ENCODE results near the gene MAST4. TPM values are rescaled to one million over a fixed set of nuclear protein-coding genes. Genes with fewer than 3 reads are reported as not detected.
A peak's percentile ranks its signal among the peaks of the same experiment; 100 is the strongest.

The MAST4 gene
- total and polyA plus RNA-seq, 7 experiments from 2014 or later, result 11.3 to 39.0 (median 28.3) TPM

GRCh38 chr5:67030289-67031056, 434.3 kb downstream of the MAST4 start:
- peaks cover 16 to 80% (median 63%) of the 10 kb centered on the region in 7 donors for H3K4me1 Mint-ChIP-seq
- ATAC-seq, result no peak
- CTCF ChIA-PET, result no interaction called here

GRCh38 chr5:67031057-67031443, 434.9 kb downstream of the MAST4 start:
- intact Hi-C loops (cut with micrococcal nuclease), result loop anchor here in 1 of 2 donors (2.0 kb wide), 1 partner anchor 16 kb away; no protein-coding TSS in a partner anchor
- CTCF ChIA-PET, result interaction anchor here (0.5 kb wide), 1 partner anchor 17 kb away, joined by 3 read pairs; no protein-coding TSS in a partner anchor

More at GRCh38 chr5:67030289-67031056, 434.3 kb downstream of the MAST4 start:
- no peak overlapping the region for H3K4me3 ChIP-seq (ENCODE audit: low read length)
- no peaks in the 10 kb centered on the region for H3K36me3 ChIP-seq (ENCODE audit: control insufficient read depth in 2 of 3, insufficient read depth in 3 of 3, low read length in 3 of 3)
- POLR2A ChIA-PET, result no interaction called here
- Mint-ChIP-seq H3K27ac (peak overlapping the region in 2 of 9 donors; percentile 2 to 37), H3K4me3 (no peak overlapping the region), H3K36me3 (peaks cover 0 to 25% (median 13%) of the 10 kb centered on the region in 5 donors), H3K27me3 (no peaks in the 10 kb centered on the region), H3K9me3 (peaks cover 0 to 9% (median 0%) of the 10 kb centered on the region in 11 donors)
- intact Hi-C loops (cut with micrococcal nuclease), result loop anchor here in 1 of 2 donors (2.0 kb wide), 1 partner anchor 16 kb away; no protein-coding TSS in a partner anchor
- H3K27me3 ChIP-seq (ENCODE audit: control insufficient read depth in 2 of 2, insufficient read depth in 2 of 2, low read length in 2 of 2), result peaks cover 0 to 3% of the 10 kb centered on the region in 2 donors
- H3K27ac ChIP-seq (ENCODE audit: low read depth, low read length), result no peak overlapping the region
- H3K9me3 ChIP-seq (ENCODE audit: control insufficient read depth in 2 of 3, low read length in 3 of 3), result no peaks in the 10 kb centered on the region
- DNase-seq, result no peak
- no peaks in the 10 kb centered on the region for H3K4me1 ChIP-seq (ENCODE audit: control insufficient read depth in 2 of 2, insufficient read depth in 2 of 2, low read length in 2 of 2)

DNA sequence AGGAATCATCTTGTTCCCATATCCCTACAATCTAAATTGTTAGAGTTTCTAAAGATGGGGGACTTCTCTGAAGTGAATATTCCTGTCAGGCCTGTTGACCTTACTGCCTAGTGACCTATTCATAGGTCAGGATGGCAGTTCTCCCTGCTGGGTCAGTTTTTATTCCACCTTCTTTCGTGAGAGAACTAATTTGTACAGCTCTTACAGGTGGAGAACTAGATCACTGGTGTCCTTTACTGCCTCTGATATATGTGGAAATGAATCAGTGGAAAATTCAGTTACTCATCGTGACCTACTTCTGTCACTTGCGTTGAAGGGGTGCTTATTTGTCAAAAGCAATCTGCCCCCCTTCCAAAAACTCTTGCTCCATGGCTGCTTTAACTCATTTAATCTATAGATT, 435.5 kb downstream of the MAST4 start:
- no peak for ATAC-seq
- H3K27ac Mint-ChIP-seq, result peak overlapping the region in 1 of 9 donors; percentile 37

More at GRCh38 chr5:67031057-67031443, 434.9 kb downstream of the MAST4 start:
- DNase-seq (no peak), ATAC-seq (no peak)
- POLR2A ChIA-PET, result no interaction called here
- no peak overlapping the region for H3K4me3 ChIP-seq (ENCODE audit: low read length)
- no peaks in the 10 kb centered on the region for H3K36me3 ChIP-seq (ENCODE audit: control insufficient read depth in 2 of 3, insufficient read depth in 3 of 3, low read length in 3 of 3)
- Mint-ChIP-seq H3K27me3 (no peaks in the 10 kb centered on the region), H3K4me3 (no peak overlapping the region), H3K36me3 (peaks cover 0 to 26% (median 13%) of the 10 kb centered on the region in 5 donors), H3K27ac (peak overlapping the region in 1 of 9 donors; percentile 9), H3K9me3 (peaks cover 0 to 9% (median 0%) of the 10 kb centered on the region in 11 donors), H3K4me1 (peaks cover 19 to 84% (median 67%) of the 10 kb centered on the region in 7 donors)
- H3K4me1 ChIP-seq (ENCODE audit: control insufficient read depth in 2 of 2, insufficient read depth in 2 of 2, low read length in 2 of 2), result no peaks in the 10 kb centered on the region
- H3K9me3 ChIP-seq (ENCODE audit: control insufficient read depth in 2 of 3, low read length in 3 of 3), result no peaks in the 10 kb centered on the region
- peaks cover 0 to 3% of the 10 kb centered on the region in 2 donors for H3K27me3 ChIP-seq (ENCODE audit: control insufficient read depth in 2 of 2, insufficient read depth in 2 of 2, low read length in 2 of 2)
- H3K27ac ChIP-seq (ENCODE audit: low read depth, low read length), result no peak overlapping the region

DNA sequence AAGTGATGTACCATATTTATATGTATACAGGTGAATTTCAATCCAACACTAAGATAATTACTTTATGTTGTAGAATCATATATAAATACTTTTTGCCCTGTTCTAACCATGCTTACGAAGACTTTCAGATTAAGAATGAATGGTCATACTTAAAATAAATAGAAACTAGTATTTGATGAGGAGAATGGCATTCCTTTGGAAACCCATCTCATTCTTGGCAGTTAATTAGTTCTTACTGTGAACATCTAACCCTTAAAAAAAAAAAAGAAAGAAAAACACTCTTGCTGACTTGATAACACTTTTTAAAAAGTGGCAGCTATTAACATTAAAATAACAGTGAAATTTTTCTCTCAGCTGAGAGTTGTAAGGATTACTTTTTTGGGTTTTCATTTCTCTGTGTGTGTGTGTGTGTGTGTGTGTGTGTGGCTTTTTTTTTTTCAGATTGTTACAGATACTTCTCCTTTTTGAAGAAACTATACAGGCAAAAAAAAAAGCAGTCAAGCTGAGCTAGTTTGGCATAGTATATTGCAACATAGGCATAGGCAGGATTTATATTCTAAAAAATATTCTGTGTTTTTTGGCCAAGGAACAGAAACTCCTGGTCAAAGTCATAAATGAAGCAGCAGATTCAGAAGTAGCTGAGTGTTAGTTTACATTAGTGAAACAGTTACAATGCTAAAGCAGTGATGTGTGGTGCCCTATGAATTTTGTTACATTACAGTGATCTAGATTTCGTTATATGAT, 436.9 kb downstream of the MAST4 start:
- Mint-ChIP-seq H3K9me3 (peaks cover 0 to 5% (median 0%) of the 10 kb centered on the region in 11 donors), H3K36me3 (peaks cover 0 to 18% (median 11%) of the 10 kb centered on the region in 5 donors), H3K4me1 (peaks cover 14 to 84% (median 77%) of the 10 kb centered on the region in 7 donors), H3K27me3 (no peaks in the 10 kb centered on the region), H3K4me3 (no peak overlapping the region), H3K27ac (peak overlapping the region in 1 of 9 donors; percentile 37)
- H3K4me3 ChIP-seq (ENCODE audit: low read length), result no peak overlapping the region
- H3K27ac ChIP-seq (ENCODE audit: low read depth, low read length), result no peak overlapping the region
- ChIA-PET CTCF (no interaction called here), POLR2A (no interaction called here)
- DNase-seq (no peak), ATAC-seq (peak; percentile 70)
- intact Hi-C loops (cut with micrococcal nuclease), result no loop called here
- no peaks in the 10 kb centered on the region for H3K4me1 ChIP-seq (ENCODE audit: control insufficient read depth in 2 of 2, insufficient read depth in 2 of 2, low read length in 2 of 2)
- no peaks in the 10 kb centered on the region for H3K36me3 ChIP-seq (ENCODE audit: control insufficient read depth in 2 of 3, insufficient read depth in 3 of 3, low read length in 3 of 3)
- no peaks in the 10 kb centered on the region for H3K27me3 ChIP-seq (ENCODE audit: control insufficient read depth in 2 of 2, insufficient read depth in 2 of 2, low read length in 2 of 2)
- no peaks in the 10 kb centered on the region for H3K9me3 ChIP-seq (ENCODE audit: control insufficient read depth in 2 of 3, low read length in 3 of 3)

More for the DNA sequence above, 435.5 kb downstream of the MAST4 start:
- Histone ChIP-seq H3K4me3 (ENCODE audit: low read length) (no peak overlapping the region), H3K4me1 (ENCODE audit: control insufficient read depth in 2 of 2, insufficient read depth in 2 of 2, low read length in 2 of 2) (no peaks in the 10 kb centered on the region), H3K27me3 (ENCODE audit: control insufficient read depth in 2 of 2, insufficient read depth in 2 of 2, low read length in 2 of 2) (no peaks in the 10 kb centered on the region), H3K36me3 (ENCODE audit: control insufficient read depth in 2 of 3, insufficient read depth in 3 of 3, low read length in 3 of 3) (no peaks in the 10 kb centered on the region), H3K9me3 (ENCODE audit: control insufficient read depth in 2 of 3, low read length in 3 of 3) (no peaks in the 10 kb centered on the region), H3K27ac (ENCODE audit: low read depth, low read length) (no peak overlapping the region)
- intact Hi-C loops (cut with micrococcal nuclease), result loop anchor here in 1 of 2 donors (2.0 kb wide), 1 partner anchor 17 kb away; no protein-coding TSS in a partner anchor
- no peak for DNase-seq
- H3K4me1 Mint-ChIP-seq, result peaks cover 19 to 89% (median 73%) of the 10 kb centered on the region in 7 donors
- ChIA-PET POLR2A (no interaction called here), CTCF (interaction anchor here (0.5 kb wide), 1 partner anchor 16 kb away, joined by 3 read pairs; no protein-coding TSS in a partner anchor)
- H3K36me3 Mint-ChIP-seq, result peaks cover 0 to 21% (median 13%) of the 10 kb centered on the region in 5 donors
- H3K4me3 Mint-ChIP-seq, result no peak overlapping the region
- H3K9me3 Mint-ChIP-seq, result peaks cover 0 to 9% (median 0%) of the 10 kb centered on the region in 11 donors
- H3K27me3 Mint-ChIP-seq, result no peaks in the 10 kb centered on the region

DNA sequence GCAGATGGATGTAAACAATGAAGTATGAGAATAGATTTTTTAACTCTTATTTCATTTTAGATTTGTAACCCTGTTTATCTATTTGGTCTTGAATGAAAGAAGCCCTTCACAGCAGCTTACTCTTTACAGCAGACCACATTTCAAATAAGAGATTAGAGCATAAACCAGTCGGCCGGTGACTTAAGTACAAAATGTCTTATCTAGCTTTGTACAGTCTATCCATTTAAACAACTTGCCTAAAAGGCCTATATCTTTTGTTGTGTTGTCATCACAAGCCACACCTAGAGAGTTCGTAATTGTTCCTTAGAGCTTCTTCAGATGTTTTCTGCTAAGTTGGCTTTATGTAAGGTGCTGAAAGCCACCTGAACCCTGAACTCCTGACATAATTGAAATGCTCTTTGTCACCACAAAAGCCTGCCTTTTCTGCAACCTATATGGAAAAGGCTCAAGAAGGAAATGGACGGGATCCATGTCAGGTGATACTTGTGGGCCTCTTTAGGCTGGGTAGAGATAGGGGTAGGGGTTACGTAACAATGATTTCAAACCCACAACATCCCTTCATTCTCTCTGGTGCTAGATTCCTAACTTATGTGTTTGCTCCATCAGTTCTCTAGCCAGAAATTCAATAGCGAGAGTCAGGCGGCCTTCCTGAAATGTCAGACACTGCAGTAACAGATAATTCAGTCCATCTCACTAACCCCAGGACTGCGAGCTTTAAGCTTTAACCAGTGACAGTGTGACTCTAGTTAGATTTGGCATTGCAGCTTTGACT, 437.9 kb downstream of the MAST4 start:
- POLR2A ChIA-PET, result interaction anchor here (0.6 kb wide), 1 partner anchor 29 kb away, joined by 4 read pairs; no protein-coding TSS in a partner anchor
- Histone ChIP-seq H3K4me1 (ENCODE audit: control insufficient read depth in 2 of 2, insufficient read depth in 2 of 2, low read length in 2 of 2) (no peaks in the 10 kb centered on the region), H3K4me3 (ENCODE audit: low read length) (no peak overlapping the region), H3K27ac (ENCODE audit: low read depth, low read length) (no peak overlapping the region), H3K36me3 (ENCODE audit: control insufficient read depth in 2 of 3, insufficient read depth in 3 of 3, low read length in 3 of 3) (no peaks in the 10 kb centered on the region), H3K9me3 (ENCODE audit: control insufficient read depth in 2 of 3, low read length in 3 of 3) (no peaks in the 10 kb centered on the region), H3K27me3 (ENCODE audit: control insufficient read depth in 2 of 2, insufficient read depth in 2 of 2, low read length in 2 of 2) (no peaks in the 10 kb centered on the region)
- H3K27ac Mint-ChIP-seq, result no peak overlapping the region
- H3K36me3 Mint-ChIP-seq, result peaks cover 0 to 15% (median 5%) of the 10 kb centered on the region in 5 donors
- H3K9me3 Mint-ChIP-seq, result no peaks in the 10 kb centered on the region
- DNase-seq (no peak), ATAC-seq (no peak)
- H3K27me3 Mint-ChIP-seq, result no peaks in the 10 kb centered on the region
- H3K4me3 Mint-ChIP-seq, result no peak overlapping the region
- intact Hi-C loops (cut with micrococcal nuclease), result loop anchor here in 1 of 2 donors (2.0 kb wide), 1 partner anchor 29 kb away; no protein-coding TSS in a partner anchor
- CTCF ChIA-PET, result no interaction called here
- H3K4me1 Mint-ChIP-seq, result peaks cover 10 to 77% (median 69%) of the 10 kb centered on the region in 7 donors
